Fibroblast of mammary gland (primary cell): Measurements from ENCODE around the gene BRD9.
"Not testable (repeated sequence)": the region's sequence is repeated elsewhere in the genome, so short reads cannot be mapped to it uniquely, and the experiment has no call there.

Source experiments
- DNase-seq: peaks from one replicate; pipeline ENCODE4 v3.0.0-alpha.2; 2010; ENCODE audit warnings: low read depth
- H3K4me3 ChIP-seq: 2 replicates; pipeline ENCODE4 v1.5.1; 2011; ENCODE audit warnings: low read depth, mild to moderate bottlenecking, low read length, moderate library complexity; ENCODE audit not compliant: control insufficient read depth
- CTCF ChIP-seq: conservative IDR thresholded peaks from 2 replicates; pipeline ENCODE4 v1.5.1; 2011; ENCODE audit warnings: low read depth, low read length, inconsistent platforms; ENCODE audit not compliant: control insufficient read depth, insufficient read depth

The BRD9 gene

GRCh38 chr5:892394-893136, at the start of gene BRD9, which contains the start of gene TRIP13:
Gene BRD9 (minus strand): TSS chr5:892801. CDS start chr5:892657, 144 bp downstream.
Gene TRIP13 (plus strand): TSS chr5:892884. CDS start chr5:892999, 115 bp downstream.
- peak; percentile 65 for DNase-seq
- no peak for TF ChIP-seq CTCF
- peak within 1 kb of the TSS; percentile 92 for H3K4me3 ChIP-seq

GRCh38 chr5:940741-941140, 48.1 kb upstream of the BRD9 start:
- DNase-seq, result not testable (repeated sequence)

GRCh38 chr5:939368-939767, 46.8 kb upstream of the BRD9 start:
- TF ChIP-seq CTCF, result no peak
- H3K4me3 ChIP-seq, result no peak overlapping the region

More at GRCh38 chr5:940741-941140, 48.1 kb upstream of the BRD9 start:
- not testable (repeated sequence) for H3K4me3 ChIP-seq

GRCh38 chr5:937151-937924, 44.7 kb upstream of the BRD9 start:
- H3K4me3 ChIP-seq, result no peak overlapping the region
- no peak for DNase-seq
- no peak for TF ChIP-seq CTCF

More at GRCh38 chr5:939368-939767, 46.8 kb upstream of the BRD9 start:
- no peak for DNase-seq

GRCh38 chr5:936149-937144, 43.8 kb upstream of the BRD9 start:
- no peak for TF ChIP-seq CTCF
- DNase-seq, result no peak
- H3K4me3 ChIP-seq, result no peak overlapping the region

- no peak for TF ChIP-seq CTCF
- no peak overlapping the region for H3K4me3 ChIP-seq
- no peak for DNase-seq
Measured at GRCh38 chr5:935510-936084, 43.0 kb upstream of the BRD9 start.
